GM21381 (cell line): ENCODE results near the gene MAP2K3.

Experiments
- ATAC-seq: cut with Tn5 transposase; IDR thresholded peaks from one replicate; pipeline ENCODE4 v1.9.1; 2021; ENCODE audit warnings: mild to moderate bottlenecking, moderate library complexity; ENCODE audit not compliant: unreplicated experiment

The MAP2K3 gene

GRCh38 chr17:21282231-21282630 lies 2.3 kb upstream of the MAP2K3 start:
- ATAC-seq: no peak

- ATAC-seq: no peak
These were observed 1.7 kb upstream of the MAP2K3 start for GRCh38 chr17:21282850-21283249.

GRCh38 chr17:21283482-21284318 lies 811 bp upstream of the MAP2K3 start:
- no peak for ATAC-seq

GRCh38 chr17:21285164-21286065 lies 904 bp downstream of the MAP2K3 start:
- no peak for ATAC-seq

- ATAC-seq: no peak
These were observed 1.7 kb downstream of the MAP2K3 start for GRCh38 chr17:21286066-21286770.

- ATAC-seq: no peak
These were observed 2.6 kb downstream of the MAP2K3 start for GRCh38 chr17:21286909-21287702.

GRCh38 chr17:21287703-21288449 lies 3.4 kb downstream of the MAP2K3 start:
- ATAC-seq: peak; percentile 34

GRCh38 chr17:21288571-21289017 lies 4.1 kb downstream of the MAP2K3 start:
- peak; percentile 8 for ATAC-seq

- no peak for ATAC-seq
These were observed 4.8 kb downstream of the MAP2K3 start for GRCh38 chr17:21289175-21289901.

GRCh38 chr17:21289902-21290571 lies 5.5 kb downstream of the MAP2K3 start:
- ATAC-seq: no peak

GRCh38 chr17:21291357-21291756 lies 6.8 kb downstream of the MAP2K3 start:
- ATAC-seq: no peak

- ATAC-seq: no peak
These were observed 7.4 kb downstream of the MAP2K3 start for GRCh38 chr17:21291862-21292261.

GRCh38 chr17:21292867-21293830 lies 8.6 kb downstream of the MAP2K3 start:
- ATAC-seq: no peak

- ATAC-seq: no peak
These were observed 9.3 kb downstream of the MAP2K3 start for GRCh38 chr17:21293831-21294210.

GRCh38 chr17:21294321-21295035 lies 10.0 kb downstream of the MAP2K3 start:
- no peak for ATAC-seq

- ATAC-seq: no peak
These were observed 10.8 kb downstream of the MAP2K3 start for GRCh38 chr17:21295036-21295952.
